Erythroblast (primary cell): ENCODE measurements around the gene ZCCHC2.

ENCODE experiments used
- GATA1 ChIP-seq: IDR thresholded peaks from 2 replicates; pipeline ENCODE4 v1.6.1; 2011; ENCODE audit warnings: low read depth, mild to moderate bottlenecking, control low read depth, low read length, moderate library complexity
- POLR2A ChIP-seq: IDR thresholded peaks from 2 replicates; pipeline ENCODE4 v1.6.1; 2011; ENCODE audit warnings: mild to moderate bottlenecking, low read length

GRCh38 chr18:62497190-62497772, 25.5 kb upstream of the ZCCHC2 start:
- TF ChIP-seq POLR2A (no peak), GATA1 (no peak)
